HG03064 (cell line): ENCODE results near the gene SLC22A12.
"Not testable (repeated sequence)": the region's sequence is repeated elsewhere in the genome, so short reads cannot be mapped to it uniquely, and the experiment has no call there.

ENCODE experiments used
- ATAC-seq: cut with Tn5 transposase; IDR thresholded peaks from one replicate; pipeline ENCODE4 v1.9.1; 2021; ENCODE audit warnings: low read depth; ENCODE audit not compliant: unreplicated experiment

The SLC22A12 gene

DNA sequence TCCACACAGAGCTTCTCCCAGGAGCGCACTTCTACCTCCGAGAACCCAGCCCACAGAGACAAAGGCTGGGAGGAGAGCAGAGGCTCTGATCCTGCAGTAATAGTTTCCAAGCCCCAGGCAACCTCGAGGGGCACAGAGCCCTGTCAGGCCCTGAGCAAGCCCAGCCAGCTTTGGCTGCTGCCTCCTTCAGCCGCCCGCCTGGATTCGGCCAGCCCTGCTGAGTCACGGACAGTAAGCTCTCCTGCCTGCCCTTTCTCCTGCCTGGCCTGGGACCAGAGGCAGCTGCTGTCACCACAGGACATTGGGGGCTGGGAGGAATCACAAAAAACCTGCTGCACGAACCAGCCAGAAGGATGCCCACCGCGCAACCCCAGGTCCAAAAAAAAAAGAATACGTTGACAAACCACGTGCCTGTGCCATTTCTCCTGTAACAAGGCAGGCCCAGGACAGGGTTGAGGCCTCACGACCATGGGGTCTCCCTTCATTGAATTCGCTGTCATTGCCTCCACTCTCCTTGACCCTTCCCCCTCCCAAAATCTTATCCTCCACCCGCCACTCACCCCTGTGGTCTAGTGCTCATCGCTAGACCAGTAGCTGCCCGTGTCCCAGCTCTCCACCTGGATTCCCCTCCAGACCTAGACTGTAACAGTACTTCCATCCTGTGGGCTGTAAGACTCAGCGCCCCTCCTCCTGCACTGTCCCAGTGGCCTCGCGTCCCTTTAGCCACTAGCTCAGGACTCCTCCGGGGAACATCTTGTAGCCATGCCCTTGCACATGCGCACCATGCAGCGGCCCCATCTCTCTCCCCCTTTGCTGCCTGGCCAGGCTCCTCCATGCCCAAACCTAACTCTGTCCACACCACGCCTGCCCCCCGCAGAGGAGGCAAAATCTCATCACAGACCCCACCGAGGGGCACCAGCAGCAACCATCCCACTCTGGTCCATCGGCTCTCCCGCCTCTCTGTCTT is 7.4 kb upstream of the SLC22A12 start:
- ATAC-seq = no peak

- no peak for ATAC-seq
Observed at GRCh38 chr11:64585150-64585549, 5.9 kb upstream of the SLC22A12 start.

GRCh38 chr11:64586366-64586765 is 4.7 kb upstream of the SLC22A12 start:
- no peak for ATAC-seq

- no peak for ATAC-seq
Observed at GRCh38 chr11:64588701-64589100, 2.3 kb upstream of the SLC22A12 start.

DNA sequence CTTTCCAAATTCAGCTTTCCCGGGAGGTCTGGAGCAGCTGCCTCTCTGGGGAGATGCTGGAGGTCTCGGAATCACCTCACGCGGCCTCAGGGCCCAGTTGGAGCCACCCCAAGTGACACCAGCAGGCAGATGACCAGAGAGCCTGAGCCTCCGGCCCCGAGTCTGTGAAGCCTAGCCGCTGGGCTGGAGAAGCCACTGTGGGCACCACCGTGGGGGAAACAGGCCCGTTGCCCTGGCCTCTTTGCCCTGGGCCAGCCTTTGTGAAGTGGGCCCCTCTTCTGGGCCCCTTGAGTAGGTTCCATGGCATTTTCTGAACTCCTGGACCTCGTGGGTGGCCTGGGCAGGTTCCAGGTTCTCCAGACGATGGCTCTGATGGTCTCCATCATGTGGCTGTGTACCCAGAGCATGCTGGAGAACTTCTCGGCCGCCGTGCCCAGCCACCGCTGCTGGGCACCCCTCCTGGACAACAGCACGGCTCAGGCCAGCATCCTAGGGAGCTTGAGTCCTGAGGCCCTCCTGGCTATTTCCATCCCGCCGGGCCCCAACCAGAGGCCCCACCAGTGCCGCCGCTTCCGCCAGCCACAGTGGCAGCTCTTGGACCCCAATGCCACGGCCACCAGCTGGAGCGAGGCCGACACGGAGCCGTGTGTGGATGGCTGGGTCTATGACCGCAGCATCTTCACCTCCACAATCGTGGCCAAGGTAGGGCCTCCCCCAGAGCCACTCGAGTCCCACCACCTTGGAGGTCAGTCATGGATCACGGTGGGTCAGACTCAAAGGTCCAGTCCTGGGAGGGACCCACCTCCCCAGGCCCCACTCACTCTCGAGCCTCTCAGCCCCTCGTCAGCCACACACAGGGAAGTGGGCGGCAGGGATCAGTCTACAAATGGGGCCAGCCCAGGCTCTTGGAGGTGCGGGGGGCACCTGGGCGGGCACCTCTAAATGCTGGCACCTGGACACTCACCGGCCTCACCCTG is 525 bp downstream of the SLC22A12 start:
- ATAC-seq = no peak

- no peak for ATAC-seq
Observed at GRCh38 chr11:64592234-64592615, 1.2 kb downstream of the SLC22A12 start.

GRCh38 chr11:64592656-64593055 is 1.6 kb downstream of the SLC22A12 start:
- no peak for ATAC-seq

- no peak for ATAC-seq
Observed at GRCh38 chr11:64593156-64594105, 2.4 kb downstream of the SLC22A12 start.

GRCh38 chr11:64594159-64594939 is 3.3 kb downstream of the SLC22A12 start:
- ATAC-seq = no peak

DNA sequence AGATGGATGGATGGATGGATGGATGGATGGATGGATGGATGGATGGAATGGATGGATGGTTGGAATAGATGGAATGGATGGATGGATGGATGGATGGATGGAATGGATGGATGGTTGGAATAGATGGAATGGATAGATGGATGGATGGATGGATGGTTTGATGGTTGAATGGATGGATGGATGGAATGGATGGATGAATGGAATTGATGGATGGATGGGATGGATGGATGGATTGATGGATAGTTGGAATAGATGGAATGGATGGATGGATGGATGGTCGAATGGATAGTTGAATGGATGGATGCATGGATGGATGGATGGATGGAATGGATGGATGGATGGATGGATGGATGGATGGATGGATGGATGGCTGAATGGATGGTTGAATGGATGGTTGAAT is 4.9 kb downstream of the SLC22A12 start:
- ATAC-seq = not testable (repeated sequence)

- no peak for ATAC-seq
Observed at GRCh38 chr11:64597671-64598101, 6.7 kb downstream of the SLC22A12 start.

GRCh38 chr11:64598106-64598796 is 7.2 kb downstream of the SLC22A12 start:
- no peak for ATAC-seq

GRCh38 chr11:64598797-64599697 is 8.0 kb downstream of the SLC22A12 start:
- ATAC-seq = no peak

- ATAC-seq = no peak
Observed at GRCh38 chr11:64599698-64600211, 8.7 kb downstream of the SLC22A12 start.

DNA sequence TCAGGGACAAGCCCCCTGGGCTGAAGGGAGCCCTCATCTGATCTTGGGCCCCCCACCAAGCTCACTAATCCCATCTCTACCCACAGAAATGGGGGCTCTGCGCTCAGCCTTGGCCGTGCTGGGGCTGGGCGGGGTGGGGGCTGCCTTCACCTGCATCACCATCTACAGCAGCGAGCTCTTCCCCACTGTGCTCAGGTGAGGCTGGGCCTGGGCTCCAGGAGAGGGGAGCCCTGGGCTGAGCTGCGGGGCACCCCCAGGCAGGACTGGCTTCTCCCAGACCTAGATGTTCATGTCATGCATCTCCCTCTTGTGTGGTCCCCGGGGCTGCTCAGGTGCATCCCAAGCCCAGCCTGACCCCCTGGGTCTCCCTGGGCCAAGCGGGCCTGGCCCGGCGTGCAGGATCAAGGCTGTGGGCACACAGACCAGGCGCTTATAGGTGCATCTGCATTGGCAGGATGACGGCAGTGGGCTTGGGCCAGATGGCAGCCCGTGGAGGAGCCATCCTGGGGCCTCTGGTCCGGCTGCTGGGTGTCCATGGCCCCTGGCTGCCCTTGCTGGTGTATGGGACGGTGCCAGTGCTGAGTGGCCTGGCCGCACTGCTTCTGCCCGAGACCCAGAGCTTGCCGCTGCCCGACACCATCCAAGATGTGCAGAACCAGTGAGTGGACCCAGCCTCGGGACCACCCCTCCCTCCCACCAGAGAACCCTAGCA is 9.4 kb downstream of the SLC22A12 start:
- no peak for ATAC-seq

- no peak for ATAC-seq
Observed at GRCh38 chr11:64601605-64602465, 10.8 kb downstream of the SLC22A12 start.
